Memory B cell (primary cell): ENCODE results near the gene ZC3H18.

ENCODE experiments used
- ATAC-seq: fragments of 150-1000 bp; cut with Tn5 transposase; 2 replicates; pipeline ENCODE4 v1.10.0; 2021; ENCODE audit warnings: low read depth, mild to moderate bottlenecking, moderate library complexity
- DNase-seq, 2 donors: peaks; one replicate each; pipeline ENCODE4 v3.0.0; 2022; ENCODE audit warnings: low spot score in 2 of 2
- H3K27ac Mint-ChIP-seq: one replicate; pipeline ENCODE4 v1.8.0; 2022; ENCODE audit warnings: mild to moderate bottlenecking, moderate library complexity, mixed read lengths
- H3K27me3 Mint-ChIP-seq: one replicate; pipeline ENCODE4 v1.8.0; 2022; ENCODE audit warnings: mixed read lengths
- H3K36me3 Mint-ChIP-seq: one replicate; pipeline ENCODE4 v1.8.0; 2022; ENCODE audit warnings: mild to moderate bottlenecking, mixed read lengths
- H3K4me1 Mint-ChIP-seq: one replicate; pipeline ENCODE4 v1.8.0; 2022; ENCODE audit warnings: mixed read lengths
- H3K4me3 Mint-ChIP-seq: one replicate; pipeline ENCODE4 v1.8.0; 2022; ENCODE audit warnings: mild to moderate bottlenecking, moderate library complexity, mixed read lengths
- H3K9me3 Mint-ChIP-seq: one replicate; pipeline ENCODE4 v1.8.0; 2022; ENCODE audit warnings: mixed read lengths

ZC3H18 gene

GRCh38 chr16:88631920-88632586, 61.9 kb downstream of the ZC3H18 start:
- Mint-ChIP-seq H3K9me3 (no peaks in the 10 kb centered on the region), H3K27me3 (no peaks in the 10 kb centered on the region), H3K4me1 (peaks cover 13% of the 10 kb centered on the region), H3K27ac (no peak overlapping the region), H3K36me3 (no peaks in the 10 kb centered on the region), H3K4me3 (no peak overlapping the region)
- ATAC-seq = no peak
- no peak for DNase-seq

GRCh38 chr16:88632587-88632930, 62.4 kb downstream of the ZC3H18 start:
- H3K27me3 Mint-ChIP-seq = no peaks in the 10 kb centered on the region
- peaks cover 13% of the 10 kb centered on the region for H3K4me1 Mint-ChIP-seq
- H3K27ac Mint-ChIP-seq = no peak overlapping the region
- H3K9me3 Mint-ChIP-seq = no peaks in the 10 kb centered on the region
- DNase-seq (no peak), ATAC-seq (no peak)
- no peak overlapping the region for H3K4me3 Mint-ChIP-seq
- H3K36me3 Mint-ChIP-seq = no peaks in the 10 kb centered on the region

- DNase-seq = peak in 1 of 2 donors; percentile 50
- H3K27ac Mint-ChIP-seq = peak overlapping the region; percentile 20
- peaks cover 2% of the 10 kb centered on the region for H3K36me3 Mint-ChIP-seq
- no peaks in the 10 kb centered on the region for H3K27me3 Mint-ChIP-seq
- H3K4me1 Mint-ChIP-seq = peaks cover 22% of the 10 kb centered on the region
- peak; percentile 30 for ATAC-seq
- H3K9me3 Mint-ChIP-seq = no peaks in the 10 kb centered on the region
- peak overlapping the region; percentile 84 for H3K4me3 Mint-ChIP-seq
Measured at GRCh38 chr16:88633684-88634140, 63.5 kb downstream of the ZC3H18 start.

- H3K9me3 Mint-ChIP-seq = no peaks in the 10 kb centered on the region
- H3K36me3 Mint-ChIP-seq = peaks cover 2% of the 10 kb centered on the region
- H3K27ac Mint-ChIP-seq = peak overlapping the region; percentile 28
- ATAC-seq = peak; percentile 41
- DNase-seq = peak in 1 of 2 donors; percentile 60
- H3K27me3 Mint-ChIP-seq = no peaks in the 10 kb centered on the region
- H3K4me1 Mint-ChIP-seq = peaks cover 24% of the 10 kb centered on the region
- peak overlapping the region; percentile 84 for H3K4me3 Mint-ChIP-seq
Measured at GRCh38 chr16:88634141-88634993, 64.2 kb downstream of the ZC3H18 start.

- Mint-ChIP-seq H3K4me1 (peaks cover 27% of the 10 kb centered on the region), H3K4me3 (peak overlapping the region; percentile 84), H3K27ac (peak overlapping the region; percentile 63), H3K36me3 (peaks cover 2% of the 10 kb centered on the region), H3K27me3 (no peaks in the 10 kb centered on the region), H3K9me3 (no peaks in the 10 kb centered on the region)
- no peak for DNase-seq
- no peak for ATAC-seq
Measured at GRCh38 chr16:88634994-88635670, 64.9 kb downstream of the ZC3H18 start.

- H3K4me3 Mint-ChIP-seq = peak overlapping the region; percentile 61
- ATAC-seq (no peak), DNase-seq (no peak)
- H3K27ac Mint-ChIP-seq = no peak overlapping the region
- H3K36me3 Mint-ChIP-seq = peaks cover 2% of the 10 kb centered on the region
- no peaks in the 10 kb centered on the region for H3K9me3 Mint-ChIP-seq
- no peaks in the 10 kb centered on the region for H3K27me3 Mint-ChIP-seq
- peaks cover 33% of the 10 kb centered on the region for H3K4me1 Mint-ChIP-seq
Measured at GRCh38 chr16:88635671-88636319, 65.6 kb downstream of the ZC3H18 start.

GRCh38 chr16:88636488-88637265, 66.5 kb downstream of the ZC3H18 start:
- Mint-ChIP-seq H3K4me1 (peaks cover 36% of the 10 kb centered on the region), H3K9me3 (no peaks in the 10 kb centered on the region), H3K36me3 (peaks cover 2% of the 10 kb centered on the region), H3K4me3 (no peak overlapping the region), H3K27ac (no peak overlapping the region), H3K27me3 (no peaks in the 10 kb centered on the region)
- DNase-seq (no peak), ATAC-seq (no peak)

GRCh38 chr16:88638323-88639230, 68.4 kb downstream of the ZC3H18 start, which contains the start of gene IL17C:
IL17C (plus strand) TSS chr16:88638572; CDS start chr16:88638642, 70 bp downstream.
- Mint-ChIP-seq H3K27ac (peak within 1 kb of the TSS; percentile 84), H3K4me3 (peak within 1 kb of the TSS; percentile 55), H3K36me3 (peaks cover 11% of the 10 kb centered on the region), H3K4me1 (peaks cover 42% of the 10 kb centered on the region), H3K9me3 (no peaks in the 10 kb centered on the region), H3K27me3 (no peaks in the 10 kb centered on the region)
- ATAC-seq (peak; percentile 47), DNase-seq (peak; percentile 52 to 56)

GRCh38 chr16:88639231-88640038, 69.2 kb downstream of the ZC3H18 start:
- peak in 1 of 2 donors; percentile 49 for DNase-seq
- peak; percentile 15 for ATAC-seq
- Mint-ChIP-seq H3K36me3 (peaks cover 13% of the 10 kb centered on the region), H3K9me3 (no peaks in the 10 kb centered on the region), H3K4me3 (peak overlapping the region; percentile 55), H3K27me3 (no peaks in the 10 kb centered on the region), H3K4me1 (peaks cover 46% of the 10 kb centered on the region), H3K27ac (peak overlapping the region; percentile 29)

GRCh38 chr16:88640039-88640495, 69.9 kb downstream of the ZC3H18 start:
- Mint-ChIP-seq H3K9me3 (no peaks in the 10 kb centered on the region), H3K27ac (peak overlapping the region; percentile 29), H3K4me3 (peak overlapping the region; percentile 55), H3K27me3 (no peaks in the 10 kb centered on the region), H3K4me1 (peaks cover 53% of the 10 kb centered on the region), H3K36me3 (peaks cover 18% of the 10 kb centered on the region)
- ATAC-seq = no peak
- DNase-seq = no peak

- ATAC-seq (peak; percentile 31), DNase-seq (no peak)
- Mint-ChIP-seq H3K27ac (peak overlapping the region; percentile 29), H3K4me3 (peak overlapping the region; percentile 55), H3K36me3 (peaks cover 20% of the 10 kb centered on the region), H3K4me1 (peaks cover 53% of the 10 kb centered on the region), H3K9me3 (no peaks in the 10 kb centered on the region), H3K27me3 (no peaks in the 10 kb centered on the region)
Measured at GRCh38 chr16:88640498-88641247, 70.5 kb downstream of the ZC3H18 start.
